ENCODE results near the gene ZNF28.
"Not testable (repeated sequence)": the region's sequence is repeated elsewhere in the genome, so short reads cannot be mapped to it uniquely, and the experiment has no call there.

ZNF28 gene

GRCh38 chr19:52825765-52826164, 4.3 kb upstream of the ZNF28 start:
- Histone ChIP-seq H3K9me3 (peaks cover 4% of the 10 kb centered on the region; the same call in 1 of the 2 replicates), H3K36me3 (no peaks in the 10 kb centered on the region), H3K4me3 (no peak overlapping the region), H3K4me1 (peaks cover under 1% of the 10 kb centered on the region; the same call in 1 of the 2 replicates), H3K4me2 (no peak overlapping the region), H4K20me1 (no peaks in the 10 kb centered on the region), H3K9ac (no peak overlapping the region), H3K27ac (no peak overlapping the region), H3K27me3 (no peaks in the 10 kb centered on the region)
- TF ChIP-seq Cebpa-rat (IDR thresholded peaks at IDR 0.05) = no peak

GRCh38 chr19:52823676-52824075, 2.2 kb upstream of the ZNF28 start:
- H3K27me3 ChIP-seq = no peaks in the 10 kb centered on the region
- no peak overlapping the region for H3K4me3 ChIP-seq
- H3K36me3 ChIP-seq = no peaks in the 10 kb centered on the region
- H3K9ac ChIP-seq = no peak overlapping the region
- peaks cover 4% of the 10 kb centered on the region; the same call in 1 of the 2 replicates for H3K9me3 ChIP-seq
- H3K27ac ChIP-seq = no peak overlapping the region
- H3K4me2 ChIP-seq = no peak overlapping the region
- peaks cover 7% of the 10 kb centered on the region for H3K4me1 ChIP-seq
- no peak for TF ChIP-seq Cebpa-rat (IDR thresholded peaks at IDR 0.05)
- no peaks in the 10 kb centered on the region for H4K20me1 ChIP-seq

GRCh38 chr19:52820472-52821203, 795 bp downstream of the ZNF28 start:
- peak overlapping the region; percentile 71 for H3K27ac ChIP-seq

GRCh38 chr19:52809801-52810200, 11.6 kb downstream of the ZNF28 start:
- Histone ChIP-seq H3K9me3 (peaks cover 45% of the 10 kb centered on the region), H3K36me3 (peaks cover 78% of the 10 kb centered on the region), H3K4me1 (no peaks in the 10 kb centered on the region), H3K27me3 (no peaks in the 10 kb centered on the region), H4K20me1 (no peaks in the 10 kb centered on the region), H3K9ac (no peak overlapping the region), H3K4me3 (no peak overlapping the region), H3K27ac (no peak overlapping the region), H3K4me2 (no peak overlapping the region)
- TF ChIP-seq Cebpa-rat (IDR thresholded peaks at IDR 0.05) = no peak

More at GRCh38 chr19:52820472-52821203, 795 bp downstream of the ZNF28 start:
- Histone ChIP-seq H3K4me3 (peak overlapping the region; percentile 75), H3K4me2 (peak overlapping the region; percentile 85), H3K9ac (peak overlapping the region; percentile 84), H3K36me3 (peaks cover 30% of the 10 kb centered on the region)
- H3K27me3 ChIP-seq, H3K9me3 ChIP-seq, H3K4me1 ChIP-seq, H4K20me1 ChIP-seq: not testable (repeated sequence)

- not testable (repeated sequence) for H3K4me3 ChIP-seq, H3K4me1 ChIP-seq, H3K27me3 ChIP-seq, H3K27ac ChIP-seq, H3K4me2 ChIP-seq, H3K9ac ChIP-seq, H4K20me1 ChIP-seq
- H3K9me3 ChIP-seq = peaks cover 93% of the 10 kb centered on the region
- peaks cover 95% of the 10 kb centered on the region for H3K36me3 ChIP-seq
These were observed 21.3 kb downstream of the ZNF28 start for GRCh38 chr19:52799950-52800640.

- Histone ChIP-seq H4K20me1 (no peaks in the 10 kb centered on the region), H3K4me1 (peaks cover 25% of the 10 kb centered on the region), H3K4me2 (no peak overlapping the region), H3K9ac (no peak overlapping the region), H3K9me3 (no peaks in the 10 kb centered on the region), H3K27me3 (no peaks in the 10 kb centered on the region), H3K4me3 (no peak overlapping the region), H3K27ac (no peak overlapping the region), H3K36me3 (no peaks in the 10 kb centered on the region)
- no peak for TF ChIP-seq Cebpa-rat (IDR thresholded peaks at IDR 0.05)
These were observed 32.0 kb downstream of the ZNF28 start for GRCh38 chr19:52789440-52789839.

- Histone ChIP-seq H3K27ac (peak within 1 kb of the TSS; percentile 74), H3K4me3 (peak within 1 kb of the TSS; percentile 85), H3K9ac (peak within 1 kb of the TSS; percentile 88), H3K4me2 (peak within 1 kb of the TSS; percentile 98), H3K36me3 (peaks cover 10% of the 10 kb centered on the region), H3K4me1 (peaks cover 25% of the 10 kb centered on the region)
- H3K9me3 ChIP-seq, H4K20me1 ChIP-seq, H3K27me3 ChIP-seq: not testable (repeated sequence)
These were observed 34.7 kb downstream of the ZNF28 start, which contains the start of gene ZNF600 for GRCh38 chr19:52786464-52787354. ZNF600 (minus strand) TSS chr19:52786791; CDS start chr19:52778888, 7,903 bp downstream.

GRCh38 chr19:52786078-52786463, 35.4 kb downstream of the ZNF28 start:
- H3K27me3 ChIP-seq = no peaks in the 10 kb centered on the region
- H3K9ac ChIP-seq = peak overlapping the region; percentile 88
- peak overlapping the region; percentile 85 for H3K4me3 ChIP-seq
- H3K9me3 ChIP-seq = no peaks in the 10 kb centered on the region
- peaks cover 17% of the 10 kb centered on the region for H3K36me3 ChIP-seq
- H4K20me1 ChIP-seq = no peaks in the 10 kb centered on the region
- TF ChIP-seq Cebpa-rat (IDR thresholded peaks at IDR 0.05) = no peak
- H3K27ac ChIP-seq = peak overlapping the region; percentile 74
- peak overlapping the region; percentile 98 for H3K4me2 ChIP-seq
- H3K4me1 ChIP-seq = peaks cover 25% of the 10 kb centered on the region

- H3K36me3 ChIP-seq = peaks cover 22% of the 10 kb centered on the region
- H3K9me3 ChIP-seq = no peaks in the 10 kb centered on the region
- H3K27ac ChIP-seq = no peak overlapping the region
- H3K4me3 ChIP-seq = peak overlapping the region; percentile 85
- H3K27me3 ChIP-seq = no peaks in the 10 kb centered on the region
- no peaks in the 10 kb centered on the region for H4K20me1 ChIP-seq
- H3K4me2 ChIP-seq = peak overlapping the region; percentile 98
- peak overlapping the region; percentile 88 for H3K9ac ChIP-seq
- TF ChIP-seq Cebpa-rat (IDR thresholded peaks at IDR 0.05) = no peak
- peaks cover 25% of the 10 kb centered on the region for H3K4me1 ChIP-seq
These were observed 35.9 kb downstream of the ZNF28 start for GRCh38 chr19:52785506-52785905.

- not testable (repeated sequence) for H3K9ac ChIP-seq, H3K4me3 ChIP-seq, H3K27ac ChIP-seq, H3K27me3 ChIP-seq, H3K4me2 ChIP-seq, H3K9me3 ChIP-seq, H4K20me1 ChIP-seq
- H3K4me1 ChIP-seq = peaks cover 32% of the 10 kb centered on the region
- H3K36me3 ChIP-seq = peaks cover 42% of the 10 kb centered on the region
These were observed 38.6 kb downstream of the ZNF28 start for GRCh38 chr19:52782864-52783263.
